H7 (cell line): ENCODE data around the gene IPO4. TPM values are rescaled to one million over a fixed set of nuclear protein-coding genes. Genes with fewer than 3 reads are reported as not detected.

ENCODE experiments used
- DNase-seq: peaks from one replicate; pipeline ENCODE4 v3.0.0; 2012
- H3K27me3 ChIP-seq: 2 replicates; pipeline ENCODE4 v1.6.0; 2011; ENCODE audit warnings: mild to moderate bottlenecking, low read length; ENCODE audit not compliant: control insufficient read depth, insufficient read depth
- H3K36me3 ChIP-seq: replicated peaks from 2 replicates; pipeline ENCODE4 v1.5.1; 2011; ENCODE audit warnings: low read length; ENCODE audit not compliant: control insufficient read depth, insufficient read depth
- H3K4me3 ChIP-seq: 2 replicates; pipeline ENCODE4 v1.5.1; 2011; ENCODE audit warnings: low read depth, mild to moderate bottlenecking, control low read depth, low read length, moderate library complexity; ENCODE audit not compliant: insufficient read depth
- total RNA-seq: library from RNA; depleted of rRNA; stranded (reverse); fragments of >200 nt; shearing (Covaris generic); gene quantifications from 2 replicates; pipeline ENCODE4 v1.2.3, GENCODE V29; 2014

Gene IPO4
- total RNA-seq, 1 experiment from 2014 or later = 149 TPM

GRCh38 chr14:24145690-24146452 lies 42.7 kb downstream of the IPO4 start:
- Histone ChIP-seq H3K27me3 (no peaks in the 10 kb centered on the region), H3K36me3 (peaks cover 23% of the 10 kb centered on the region), H3K4me3 (peak overlapping the region; percentile 69)
- DNase-seq = no peak

GRCh38 chr14:24145219-24145618 lies 43.4 kb downstream of the IPO4 start:
- DNase-seq = no peak
- no peaks in the 10 kb centered on the region for H3K27me3 ChIP-seq
- H3K36me3 ChIP-seq = peaks cover 19% of the 10 kb centered on the region
- no peak overlapping the region for H3K4me3 ChIP-seq

GRCh38 chr14:24144451-24144850 lies 44.2 kb downstream of the IPO4 start:
- H3K27me3 ChIP-seq = no peaks in the 10 kb centered on the region

DNA sequence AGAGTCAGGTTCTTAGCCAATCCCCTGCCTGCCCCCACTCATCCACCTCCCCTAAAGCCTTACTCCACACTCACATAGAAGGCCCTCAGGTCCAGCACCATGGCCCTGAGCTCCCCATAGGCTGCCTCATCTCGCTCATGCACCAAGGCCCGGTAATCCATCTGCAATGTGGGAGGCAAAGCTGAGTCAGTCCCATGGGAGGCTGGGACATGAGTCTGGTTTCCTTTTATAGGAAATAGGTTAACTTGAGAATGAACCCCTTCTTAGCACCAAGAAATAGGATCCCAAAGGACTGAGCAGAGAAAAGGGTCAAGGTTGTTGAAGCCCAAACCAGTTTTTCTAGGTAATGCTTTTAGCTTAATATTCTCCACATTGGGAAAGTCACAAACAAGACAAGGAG lies 45.1 kb downstream of the IPO4 start:
- Histone ChIP-seq H3K4me3 (no peak overlapping the region), H3K27me3 (no peaks in the 10 kb centered on the region), H3K36me3 (peaks cover 20% of the 10 kb centered on the region)
- no peak for DNase-seq

More at GRCh38 chr14:24144451-24144850, 44.2 kb downstream of the IPO4 start:
- no peak for DNase-seq
- no peak overlapping the region for H3K4me3 ChIP-seq
- H3K36me3 ChIP-seq = peaks cover 17% of the 10 kb centered on the region

DNA sequence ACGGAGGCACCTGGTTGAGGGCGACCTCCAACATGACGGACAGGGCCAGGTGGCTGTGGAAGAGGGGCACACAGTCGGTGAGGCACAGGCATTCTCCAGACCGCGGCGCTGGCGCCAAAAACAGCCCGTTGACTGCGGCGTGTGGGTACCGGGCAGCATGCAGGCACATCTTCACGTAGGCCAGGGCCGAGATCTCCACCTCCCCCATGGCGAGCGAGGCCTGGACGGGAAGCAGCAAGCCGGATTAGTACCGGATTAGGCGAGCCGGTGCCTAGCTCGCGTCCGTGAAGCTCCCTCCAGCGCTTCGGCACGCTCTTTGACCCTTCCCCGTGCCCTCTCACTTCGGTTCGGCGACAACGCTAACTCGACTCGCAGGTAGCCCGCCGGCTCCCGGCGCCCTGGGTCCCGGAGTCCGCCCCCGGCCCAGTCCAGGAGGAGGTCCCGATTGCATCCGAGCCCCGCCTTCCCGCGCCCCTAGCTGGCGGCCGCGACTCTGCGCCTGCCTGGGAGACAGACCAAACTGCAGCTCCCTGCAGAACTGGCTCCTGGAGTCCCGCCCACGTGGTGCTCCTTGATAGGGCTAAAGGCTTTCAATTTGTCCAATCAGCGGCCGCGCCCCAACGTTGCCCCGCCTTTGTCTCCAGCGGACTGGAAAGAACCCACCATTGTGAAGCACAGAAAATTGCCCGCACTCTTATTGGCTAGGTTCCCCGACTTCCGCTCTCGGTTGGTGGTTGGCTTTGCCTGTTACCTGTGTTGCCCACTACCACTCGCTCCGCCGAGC lies 47.3 kb downstream of the IPO4 start, which contains the start of gene EMC9:
Gene EMC9, minus strand, starts transcription at position 495 of the 784 bp plus-strand sequence. Its CDS starts 287 bp downstream, at position 208.
- peak; percentile 99 for DNase-seq
- H3K36me3 ChIP-seq = peaks cover 26% of the 10 kb centered on the region
- peak within 1 kb of the TSS; percentile 85 for H3K4me3 ChIP-seq
- H3K27me3 ChIP-seq = peaks cover 2% of the 10 kb centered on the region; the same call in 1 of the 2 replicates

DNA sequence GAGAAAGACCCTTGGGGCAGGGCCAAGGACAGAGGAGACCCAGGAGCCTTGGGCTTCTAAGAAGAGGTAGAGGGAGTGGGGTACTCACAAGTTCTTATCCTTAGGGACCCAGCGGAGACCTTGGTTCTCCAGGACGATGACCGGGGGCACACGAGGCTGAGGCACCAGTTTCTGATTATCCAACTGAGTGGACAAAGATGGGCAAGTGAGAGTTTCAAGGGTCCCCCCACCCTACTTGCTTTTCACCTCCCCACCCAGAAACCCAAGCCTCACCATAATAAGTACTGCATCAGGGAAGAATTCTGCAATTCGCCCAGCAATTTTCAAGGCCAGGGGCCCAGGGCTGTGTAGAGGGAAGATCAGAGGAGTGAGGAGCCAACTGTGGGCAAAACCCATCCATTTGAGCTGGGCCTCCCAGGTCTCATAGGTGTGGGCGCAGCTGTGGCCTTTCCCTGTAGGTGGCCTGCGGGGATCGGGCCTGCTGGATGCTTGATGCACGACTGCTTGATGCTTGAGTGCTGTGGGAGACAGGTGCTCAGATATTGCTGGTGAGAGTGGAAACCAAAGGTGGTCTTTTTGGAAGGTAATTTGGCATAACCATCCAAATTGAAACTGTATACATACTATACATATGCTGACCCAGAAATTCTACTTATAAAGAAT lies 49.2 kb downstream of the IPO4 start:
- Histone ChIP-seq H3K27me3 (peaks cover 2% of the 10 kb centered on the region; the same call in 1 of the 2 replicates), H3K4me3 (no peak overlapping the region), H3K36me3 (peaks cover 21% of the 10 kb centered on the region)
- DNase-seq = no peak

GRCh38 chr14:24138396-24139271 lies 50.0 kb downstream of the IPO4 start:
- H3K36me3 ChIP-seq = peaks cover 17% of the 10 kb centered on the region
- no peak overlapping the region for H3K4me3 ChIP-seq
- DNase-seq = no peak
- H3K27me3 ChIP-seq = peaks cover 2% of the 10 kb centered on the region; the same call in 1 of the 2 replicates

DNA sequence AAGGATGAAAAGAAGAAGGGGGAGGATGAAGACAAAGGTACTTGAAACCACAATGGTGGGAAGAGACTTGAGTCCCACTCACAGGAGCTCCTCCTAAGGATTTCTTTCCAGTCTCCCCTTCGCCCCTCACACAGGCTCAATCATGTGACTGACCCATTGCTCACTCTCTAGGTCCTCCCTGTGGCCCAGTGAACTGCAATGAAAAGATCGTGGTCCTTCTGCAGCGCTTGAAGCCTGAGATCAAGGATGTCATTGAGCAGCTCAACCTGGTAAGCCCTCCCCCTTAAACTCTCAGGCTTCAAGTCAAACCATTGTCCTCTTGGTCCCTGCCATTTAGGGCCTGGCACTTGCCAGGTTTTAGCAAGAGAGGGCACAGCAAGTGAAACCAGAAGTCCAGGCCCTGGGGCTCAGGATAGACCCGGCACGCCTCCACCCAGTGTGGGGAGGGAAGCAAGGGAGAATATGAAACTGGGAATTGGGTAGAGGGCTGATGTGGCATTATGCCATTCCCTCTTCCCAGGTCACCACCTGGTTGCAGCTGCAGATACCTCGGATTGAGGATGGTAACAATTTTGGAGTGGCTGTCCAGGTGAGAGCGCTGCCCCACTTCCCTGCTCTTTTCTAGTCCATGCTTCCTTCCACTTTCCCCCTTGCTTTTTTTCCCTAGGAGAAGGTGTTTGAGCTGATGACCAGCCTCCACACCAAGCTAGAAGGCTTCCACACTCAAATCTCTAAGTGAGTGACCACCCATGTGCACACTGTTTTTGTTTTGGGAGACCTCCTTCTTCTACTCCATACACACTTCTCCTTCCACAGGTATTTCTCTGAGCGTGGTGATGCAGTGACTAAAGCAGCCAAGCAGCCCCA lies 50.9 kb downstream of the IPO4 start:
- DNase-seq = no peak
- H3K4me3 ChIP-seq = no peak overlapping the region
- peaks cover 17% of the 10 kb centered on the region for H3K36me3 ChIP-seq

DNA sequence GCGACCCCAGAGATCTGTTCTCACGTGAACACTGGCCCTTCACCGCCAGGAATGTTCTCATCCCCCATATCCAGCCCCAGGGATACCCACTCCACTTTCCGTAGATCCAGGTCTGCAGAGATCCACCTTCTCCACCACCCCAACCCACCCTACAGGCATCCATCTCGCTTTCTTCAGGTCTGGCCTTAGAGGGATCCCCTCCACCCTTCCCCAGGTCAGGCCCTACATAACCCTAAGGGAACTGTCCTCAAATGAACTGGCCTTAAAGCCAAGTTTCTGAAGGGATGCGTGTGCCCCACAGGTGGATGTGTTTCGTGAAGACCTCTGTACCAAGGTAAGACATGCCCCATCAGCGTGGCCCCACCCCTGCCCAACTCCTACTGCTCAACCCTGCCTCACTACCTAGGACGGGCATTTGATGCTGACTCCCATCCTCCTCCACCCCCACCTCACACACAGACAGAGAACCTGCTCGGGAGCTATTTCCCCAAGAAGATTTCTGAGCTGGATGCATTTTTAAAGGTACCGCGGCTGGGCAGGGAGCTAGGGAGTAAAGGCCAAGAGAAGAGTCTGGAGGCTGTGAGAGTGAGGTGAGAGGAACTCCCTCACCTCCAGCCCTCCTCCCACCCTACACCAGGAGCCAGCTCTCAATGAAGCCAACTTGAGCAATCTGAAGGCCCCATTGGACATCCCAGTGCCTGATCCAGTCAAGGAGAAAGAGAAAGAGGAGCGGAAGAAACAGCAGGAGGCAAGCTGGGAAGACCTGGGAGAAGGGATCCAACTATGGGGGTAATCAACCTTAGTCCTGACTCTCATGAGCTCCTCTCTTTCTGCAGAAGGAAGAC lies 51.7 kb downstream of the IPO4 start:
- Histone ChIP-seq H3K4me3 (peak overlapping the region; percentile 78), H3K36me3 (peaks cover 17% of the 10 kb centered on the region), H3K27me3 (peaks cover 2% of the 10 kb centered on the region; the same call in 1 of the 2 replicates)
- peak; percentile 64 for DNase-seq

More for the DNA sequence above, 50.9 kb downstream of the IPO4 start:
- peaks cover 2% of the 10 kb centered on the region; the same call in 1 of the 2 replicates for H3K27me3 ChIP-seq

DNA sequence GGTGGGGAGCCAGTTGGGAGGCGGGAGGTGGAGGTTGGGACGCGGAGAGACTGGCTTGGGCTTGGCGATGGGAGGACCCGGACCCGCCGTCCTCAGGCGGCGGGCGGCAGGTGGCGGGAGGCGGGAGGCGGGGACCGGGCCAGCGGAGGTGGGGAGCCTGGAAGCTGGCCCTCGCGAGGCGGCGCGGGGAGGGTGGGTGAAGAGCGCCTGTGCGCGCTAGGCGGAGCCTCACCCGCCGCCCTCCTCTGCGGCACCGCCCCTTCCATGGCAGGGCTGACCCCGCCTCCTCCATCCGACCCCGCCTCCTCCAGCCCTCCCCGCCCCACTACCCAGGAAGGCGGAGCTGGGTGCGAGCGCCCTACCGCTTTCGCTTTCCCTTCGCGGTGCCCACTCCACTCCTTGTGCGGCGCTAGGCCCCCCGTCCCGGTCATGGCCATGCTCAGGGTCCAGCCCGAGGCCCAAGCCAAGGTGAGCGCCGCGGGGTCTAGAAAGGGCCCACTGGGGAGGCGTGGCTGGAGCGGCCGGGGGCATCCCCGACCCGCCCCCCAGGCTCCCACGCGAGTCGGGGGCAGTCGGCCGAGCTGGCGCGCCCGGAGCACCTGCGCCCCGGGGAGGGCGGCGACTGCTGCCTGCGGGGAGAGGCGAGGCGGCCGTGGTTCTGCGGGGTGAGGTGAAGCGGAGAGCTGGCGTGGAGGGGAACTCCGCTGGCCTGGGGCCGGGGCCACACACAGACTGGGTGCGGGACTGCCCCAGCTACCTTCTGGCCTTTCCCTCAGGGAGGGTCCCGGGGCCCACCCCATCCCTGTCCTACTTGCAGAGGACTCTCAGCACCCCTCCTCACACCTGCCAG lies 52.6 kb downstream of the IPO4 start, which contains the start of gene PSME1:
Gene PSME1, plus strand, starts transcription at position 361 of the 850 bp plus-strand sequence. Its CDS starts 69 bp downstream, at position 430.
- DNase-seq = peak; percentile 99
- H3K36me3 ChIP-seq = peaks cover 17% of the 10 kb centered on the region
- peak within 1 kb of the TSS; percentile 78 for H3K4me3 ChIP-seq
- H3K27me3 ChIP-seq = peaks cover 2% of the 10 kb centered on the region; the same call in 1 of the 2 replicates

DNA sequence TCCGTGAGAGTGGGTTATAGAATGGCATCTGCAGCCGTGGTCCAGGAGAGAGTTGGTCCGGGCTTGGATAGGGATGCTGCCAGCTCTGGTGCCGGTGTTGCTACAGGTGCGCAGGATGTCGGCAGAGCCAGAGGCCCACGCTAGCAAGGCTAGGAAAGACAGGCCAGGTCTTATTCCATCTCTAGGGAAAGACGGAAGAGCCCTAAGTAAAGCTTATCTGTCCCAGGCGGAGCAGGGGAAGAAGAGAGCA lies 53.1 kb downstream of the IPO4 start:
- peaks cover 17% of the 10 kb centered on the region for H3K36me3 ChIP-seq
- no peak for DNase-seq
- H3K27me3 ChIP-seq = peaks cover 2% of the 10 kb centered on the region; the same call in 1 of the 2 replicates
- H3K4me3 ChIP-seq = peak overlapping the region; percentile 78

- H3K36me3 ChIP-seq = peaks cover 8% of the 10 kb centered on the region
- no peak overlapping the region for H3K4me3 ChIP-seq
- peaks cover 2% of the 10 kb centered on the region; the same call in 1 of the 2 replicates for H3K27me3 ChIP-seq
- no peak for DNase-seq
These were observed 54.9 kb downstream of the IPO4 start for GRCh38 chr14:24133735-24134134.
